Tongue (tissue), 2 donors: Measurements from ENCODE around the gene DTYMK. TPM values are rescaled to one million over a fixed set of nuclear protein-coding genes. Genes with fewer than 3 reads are reported as not detected.

Experiments used
- DNase-seq: peaks from one replicate; pipeline ENCODE4 v3.0.0-alpha.2; 2015
- total RNA-seq: library from RNA; depleted of rRNA; stranded (reverse); fragments of >200 nt; gene quantifications from one replicate; pipeline ENCODE4 v1.2.3, GENCODE V29; 2014

Gene DTYMK
- total RNA-seq, 1 donor from 2014 or later: 20.0 TPM

- no peak for DNase-seq
Measured at GRCh38 chr2:241645915-241646645, 40.5 kb downstream of the DTYMK start.

GRCh38 chr2:241645056-241645914, 41.3 kb downstream of the DTYMK start:
- no peak for DNase-seq

- DNase-seq: peak; percentile 40
Measured at GRCh38 chr2:241641631-241642030, 45.0 kb downstream of the DTYMK start.

- no peak for DNase-seq
Measured at GRCh38 chr2:241640165-241640795, 46.3 kb downstream of the DTYMK start.

GRCh38 chr2:241639385-241639784, 47.2 kb downstream of the DTYMK start:
- no peak for DNase-seq

GRCh38 chr2:241638940-241639339, 47.7 kb downstream of the DTYMK start:
- no peak for DNase-seq

GRCh38 chr2:241637795-241638660, 48.6 kb downstream of the DTYMK start:
- no peak for DNase-seq

GRCh38 chr2:241637018-241637794, 49.4 kb downstream of the DTYMK start, which contains the start of the genes ATG4B and THAP4:
TSS of gene ATG4B (plus strand) at chr2:241637693. CDS start at chr2:241637715, 22 bp downstream.
TSS of gene THAP4 (minus strand) at chr2:241637158. CDS start at chr2:241637017, 141 bp downstream.
- DNase-seq: peak; percentile 94

GRCh38 chr2:241636182-241637017, 50.2 kb downstream of the DTYMK start:
- DNase-seq: peak; percentile 46

- DNase-seq: peak; percentile 12
Measured at GRCh38 chr2:241635756-241636155, 50.9 kb downstream of the DTYMK start.

- DNase-seq: no peak
Measured at GRCh38 chr2:241633561-241633960, 53.1 kb downstream of the DTYMK start.

GRCh38 chr2:241632478-241633325, 53.9 kb downstream of the DTYMK start:
- no peak for DNase-seq

GRCh38 chr2:241629762-241630435, 56.7 kb downstream of the DTYMK start:
- DNase-seq: no peak

GRCh38 chr2:241627675-241628074, 58.9 kb downstream of the DTYMK start:
- no peak for DNase-seq
